NCI-H82 treated with DMSO at 0.1 percent for 48 hours (cell line): ENCODE results near the gene STX8.
"Not testable (repeated sequence)": the region's sequence is repeated elsewhere in the genome, so short reads cannot be mapped to it uniquely, and the experiment has no call there.

Experiments
- DNase-seq: peaks from one replicate; lab custom pipeline; 2025; ENCODE audit not compliant: unreplicated experiment; lab: John Stamatoyannopoulos, UW

Gene STX8

GRCh38 chr17:9575381-9576101, at the start of gene STX8:
TSS of gene STX8 (minus strand) at chr17:9575820. CDS start at chr17:9575808, 12 bp downstream.
- peak; percentile 68 for DNase-seq

- no peak for DNase-seq
Measured at GRCh38 chr17:9622961-9623360, 47.3 kb upstream of the STX8 start.

GRCh38 chr17:9615486-9615885, 39.9 kb upstream of the STX8 start:
- DNase-seq, result no peak

- no peak for DNase-seq
Measured at GRCh38 chr17:9612006-9612405, 36.4 kb upstream of the STX8 start.

GRCh38 chr17:9611557-9611956, 35.9 kb upstream of the STX8 start:
- no peak for DNase-seq

GRCh38 chr17:9607058-9607457, 31.4 kb upstream of the STX8 start:
- not testable (repeated sequence) for DNase-seq

- DNase-seq, result no peak
Measured at GRCh38 chr17:9606453-9606852, 30.8 kb upstream of the STX8 start.

- DNase-seq, result not testable (repeated sequence)
Measured at GRCh38 chr17:9604583-9604982, 29.0 kb upstream of the STX8 start.

- no peak for DNase-seq
Measured at GRCh38 chr17:9598661-9599060, 23.0 kb upstream of the STX8 start.

GRCh38 chr17:9597638-9598037, 22.0 kb upstream of the STX8 start:
- not testable (repeated sequence) for DNase-seq

GRCh38 chr17:9594065-9594464, 18.4 kb upstream of the STX8 start:
- DNase-seq, result no peak

GRCh38 chr17:9587969-9588656, 12.5 kb upstream of the STX8 start:
- no peak for DNase-seq

- DNase-seq, result no peak
Measured at GRCh38 chr17:9577373-9577709, 1.7 kb upstream of the STX8 start.

GRCh38 chr17:9576521-9577372, 1.1 kb upstream of the STX8 start, which contains the start of gene CFAP52:
TSS of gene CFAP52 (plus strand) at chr17:9576642. CDS start at chr17:9576696, 54 bp downstream.
- DNase-seq, result peak; percentile 40

GRCh38 chr17:9571201-9571600, 4.4 kb downstream of the STX8 start:
- DNase-seq, result no peak

- DNase-seq, result no peak
Measured at GRCh38 chr17:9568957-9569588, 6.5 kb downstream of the STX8 start.

- DNase-seq, result no peak
Measured at GRCh38 chr17:9568004-9568403, 7.6 kb downstream of the STX8 start.

GRCh38 chr17:9566739-9567138, 8.9 kb downstream of the STX8 start:
- DNase-seq, result not testable (repeated sequence)

- no peak for DNase-seq
Measured at GRCh38 chr17:9566067-9566466, 9.6 kb downstream of the STX8 start.

- no peak for DNase-seq
Measured at GRCh38 chr17:9564104-9564503, 11.5 kb downstream of the STX8 start.

GRCh38 chr17:9557857-9558256, 17.8 kb downstream of the STX8 start:
- no peak for DNase-seq
